Mesendoderm (in vitro differentiated cells): Measurements from ENCODE around the gene LARP6.
"Not testable (repeated sequence)": the region's sequence is repeated elsewhere in the genome, so short reads cannot be mapped to it uniquely, and the experiment has no call there.

Experiments used
- DNase-seq: peaks from one replicate; pipeline ENCODE4 v3.0.0; 2013
- H2AK5ac ChIP-seq: 2 replicates; pipeline ENCODE4 v1.6.1; 2013; ENCODE audit warnings: low read length, inconsistent platforms
- H2BK120ac ChIP-seq: 2 replicates; pipeline ENCODE4 v1.6.1; 2013; ENCODE audit warnings: low read depth, mild to moderate bottlenecking, low read length, moderate library complexity, mixed read lengths
- H2BK15ac ChIP-seq: replicated peaks from 2 replicates; pipeline ENCODE4 v1.6.1; 2013; ENCODE audit warnings: low read depth, mild to moderate bottlenecking, moderate library complexity
- H2BK5ac ChIP-seq: 2 replicates; pipeline ENCODE4 v1.6.1; 2013; ENCODE audit warnings: low read length, inconsistent platforms
- H3K18ac ChIP-seq: 2 replicates; pipeline ENCODE4 v1.6.1; 2013; ENCODE audit warnings: mild to moderate bottlenecking, low read length, mixed read lengths
- H3K23ac ChIP-seq: one replicate; pipeline ENCODE4 v1.6.1; 2013; ENCODE audit warnings: low read length
- H3K27ac ChIP-seq: 2 replicates; pipeline ENCODE4 v1.5.1; 2013; ENCODE audit warnings: low read depth, mild to moderate bottlenecking, inconsistent platforms, low read length, moderate library complexity
- H3K27me3 ChIP-seq: 2 replicates; pipeline ENCODE4 v1.6.1; 2013; ENCODE audit warnings: low read length, control low read depth, mild to moderate bottlenecking, inconsistent platforms; ENCODE audit not compliant: insufficient read depth, poor library complexity
- H3K36me3 ChIP-seq: 2 replicates; pipeline ENCODE4 v1.6.1; 2013; ENCODE audit warnings: low read length, inconsistent platforms; ENCODE audit not compliant: control insufficient read depth, insufficient read depth
- H3K4ac ChIP-seq: one replicate; pipeline ENCODE4 v1.6.1; 2013; ENCODE audit warnings: low read depth, mild to moderate bottlenecking, low read length, moderate library complexity
- H3K4me1 ChIP-seq: 2 replicates; pipeline ENCODE4 v1.6.1; 2013; ENCODE audit warnings: low read depth, low read length, inconsistent platforms; ENCODE audit not compliant: control insufficient read depth
- H3K4me2 ChIP-seq: 2 replicates; pipeline ENCODE4 v1.6.1; 2013; ENCODE audit warnings: low read length
- H3K4me3 ChIP-seq: 2 replicates; pipeline ENCODE4 v1.5.1; 2013; ENCODE audit warnings: mild to moderate bottlenecking, low read length
- H3K56ac ChIP-seq: one replicate; pipeline ENCODE4 v1.6.1; 2013; ENCODE audit warnings: low read length
- H3K79me1 ChIP-seq: 2 replicates; pipeline ENCODE4 v1.6.1; 2013; ENCODE audit warnings: low read length, inconsistent platforms
- H3K79me2 ChIP-seq: 2 replicates; pipeline ENCODE4 v1.6.1; 2013; ENCODE audit warnings: mild to moderate bottlenecking, low read length; ENCODE audit not compliant: control insufficient read depth, insufficient read depth
- H3K9ac ChIP-seq: 2 replicates; pipeline ENCODE4 v1.6.1; 2013; ENCODE audit warnings: low read length, inconsistent platforms
- H4K5ac ChIP-seq: one replicate; pipeline ENCODE4 v1.6.1; 2013; ENCODE audit warnings: low read length
- H4K8ac ChIP-seq: one replicate; pipeline ENCODE4 v1.6.1; 2013; ENCODE audit warnings: low read depth, mild to moderate bottlenecking, control low read depth, low read length, moderate library complexity
- WGBS: extraction: QIAGEN DNeasy Blood & Tissue Kit; methylation state at CpG from one replicate; pipeline ENCODE4 v1.1.7; 2013; ENCODE audit warnings: low lambda C conversion rate, missing lambda C conversion rate; ENCODE audit not compliant: insufficient coverage; ENCODE audit errors: extremely low coverage; 5-methylcytosine and 5-hydroxymethylcytosine counted together

LARP6 gene

GRCh38 chr15:70804388-70804787, 49.6 kb downstream of the LARP6 start:
- not testable (repeated sequence) for H2BK15ac ChIP-seq, H4K5ac ChIP-seq, H2BK120ac ChIP-seq, H3K4ac ChIP-seq, H3K4me1 ChIP-seq, H3K79me1 ChIP-seq, H3K4me2 ChIP-seq, H3K18ac ChIP-seq, H4K8ac ChIP-seq, H3K4me3 ChIP-seq, H3K23ac ChIP-seq, H3K36me3 ChIP-seq, H3K9ac ChIP-seq, H3K79me2 ChIP-seq, H3K27me3 ChIP-seq, H2BK5ac ChIP-seq, H3K27ac ChIP-seq, H3K56ac ChIP-seq, H2AK5ac ChIP-seq, DNase-seq
- WGBS: no CpG with 5 or more reads among the region's 9 CpGs

- Histone ChIP-seq H3K9ac (no peak overlapping the region), H2AK5ac (no peak overlapping the region), H2BK15ac (no peak overlapping the region), H4K5ac (no peak overlapping the region), H3K18ac (no peak overlapping the region), H2BK120ac (no peak overlapping the region), H3K4me3 (no peak overlapping the region), H3K79me2 (no peaks in the 10 kb centered on the region), H3K4me1 (no peaks in the 10 kb centered on the region), H4K8ac (no peak overlapping the region), H3K27me3 (no peaks in the 10 kb centered on the region), H3K4ac (no peak overlapping the region), H2BK5ac (no peak overlapping the region), H3K79me1 (no peaks in the 10 kb centered on the region), H3K27ac (no peak overlapping the region), H3K4me2 (no peak overlapping the region), H3K56ac (no peak overlapping the region), H3K36me3 (no peaks in the 10 kb centered on the region), H3K23ac (no peak overlapping the region)
- WGBS: no CpG with 5 or more reads among the region's 4 CpGs
- no peak for DNase-seq
Measured at GRCh38 chr15:70802629-70803028, 51.3 kb downstream of the LARP6 start.

- Histone ChIP-seq H3K23ac (no peak overlapping the region), H3K56ac (no peak overlapping the region), H3K4me3 (no peak overlapping the region), H3K27ac (no peak overlapping the region), H2BK5ac (no peak overlapping the region), H4K8ac (no peak overlapping the region), H2BK120ac (no peak overlapping the region), H3K36me3 (no peaks in the 10 kb centered on the region), H3K79me1 (no peaks in the 10 kb centered on the region), H2AK5ac (no peak overlapping the region), H3K9ac (no peak overlapping the region), H3K18ac (no peak overlapping the region), H3K4me1 (no peaks in the 10 kb centered on the region), H3K79me2 (no peaks in the 10 kb centered on the region), H3K4ac (no peak overlapping the region), H2BK15ac (no peak overlapping the region), H3K4me2 (no peak overlapping the region), H4K5ac (no peak overlapping the region), H3K27me3 (no peaks in the 10 kb centered on the region)
- DNase-seq: no peak
- WGBS: no CpG with 5 or more reads among the region's 5 CpGs
Measured at GRCh38 chr15:70801109-70801508, 52.8 kb downstream of the LARP6 start.

GRCh38 chr15:70799667-70800450, 54.1 kb downstream of the LARP6 start:
- Histone ChIP-seq H3K4me2 (no peak overlapping the region), H2BK120ac (no peak overlapping the region), H2AK5ac (no peak overlapping the region), H2BK5ac (no peak overlapping the region), H3K23ac (no peak overlapping the region), H3K4me1 (no peaks in the 10 kb centered on the region), H3K56ac (no peak overlapping the region), H3K18ac (no peak overlapping the region), H3K9ac (no peak overlapping the region), H2BK15ac (no peak overlapping the region), H3K27ac (no peak overlapping the region), H4K8ac (no peak overlapping the region), H3K27me3 (no peaks in the 10 kb centered on the region), H3K4ac (no peak overlapping the region), H3K79me1 (no peaks in the 10 kb centered on the region), H3K79me2 (no peaks in the 10 kb centered on the region), H3K36me3 (no peaks in the 10 kb centered on the region), H3K4me3 (no peak overlapping the region), H4K5ac (no peak overlapping the region)
- no CpG with 5 or more reads among the region's 9 CpGs for WGBS
- no peak for DNase-seq

GRCh38 chr15:70797464-70797863, 56.5 kb downstream of the LARP6 start:
- no peak overlapping the region for H2AK5ac ChIP-seq
- no peak for DNase-seq
- no peaks in the 10 kb centered on the region for H3K36me3 ChIP-seq
- no CpG with 5 or more reads among the region's 5 CpGs for WGBS
- H3K23ac ChIP-seq: no peak overlapping the region
- no peak overlapping the region for H2BK120ac ChIP-seq
- no peaks in the 10 kb centered on the region for H3K79me1 ChIP-seq
- H4K5ac ChIP-seq: no peak overlapping the region
- no peak overlapping the region for H3K4me3 ChIP-seq
- H3K18ac ChIP-seq: no peak overlapping the region
- H3K4ac ChIP-seq: no peak overlapping the region
- H3K4me1 ChIP-seq: no peaks in the 10 kb centered on the region
- H4K8ac ChIP-seq: no peak overlapping the region
- H3K9ac ChIP-seq: no peak overlapping the region
- no peaks in the 10 kb centered on the region for H3K27me3 ChIP-seq
- H3K4me2 ChIP-seq: no peak overlapping the region
- no peak overlapping the region for H3K27ac ChIP-seq
- no peak overlapping the region for H2BK5ac ChIP-seq
- H2BK15ac ChIP-seq: no peak overlapping the region
- H3K79me2 ChIP-seq: no peaks in the 10 kb centered on the region
- H3K56ac ChIP-seq: no peak overlapping the region
